ENCODE data around the gene ACAT2. TPM values are rescaled to one million over a fixed set of nuclear protein-coding genes. Genes with fewer than 3 reads are reported as not detected.
"Not testable (repeated sequence)": the region's sequence is repeated elsewhere in the genome, so short reads cannot be mapped to it uniquely, and the experiment has no call there.

Gene ACAT2
- total RNA-seq (10 to 100 TPM; 26.9 to 34.6 TPM), total RNA-seq (30.4 to 65.8 reads per million in 2 donors)

GRCh38 chr6:159761873-159762680, at the start of gene ACAT2:
Gene ACAT2 (plus strand): TSS chr6:159762045. CDS start chr6:159762088, 43 bp downstream.
- Mint-ChIP-seq H3K4me1 (peaks cover 24% of the 10 kb centered on the region), H3K36me3 (ENCODE audit: low read depth) (peaks cover 3% of the 10 kb centered on the region), H3K27ac (peak within 1 kb of the TSS; percentile 99), H3K4me3 (peak within 1 kb of the TSS; percentile 92), H3K27me3 (no peaks in the 10 kb centered on the region)
- no peaks in the 10 kb centered on the region for H3K9me3 ChIP-seq (ENCODE audit: control insufficient read depth, low read length, poor library complexity, severe bottlenecking)
- ATAC-seq (peak; percentile 90), DNase-seq (peak; percentile 86 to 95 (median 93))

GRCh38 chr6:159712389-159712788, 49.5 kb upstream of the ACAT2 start:
- H3K27ac Mint-ChIP-seq; ATAC-seq; DNase-seq; H3K36me3 Mint-ChIP-seq (ENCODE audit: low read depth); H3K27me3 Mint-ChIP-seq; H3K9me3 ChIP-seq (ENCODE audit: control insufficient read depth, low read length, poor library complexity, severe bottlenecking); H3K4me3 Mint-ChIP-seq; H3K4me1 Mint-ChIP-seq: not testable (repeated sequence)

- ATAC-seq (no peak), DNase-seq (no peak)
- Mint-ChIP-seq H3K4me3 (no peak overlapping the region), H3K4me1 (peaks cover 4% of the 10 kb centered on the region), H3K36me3 (ENCODE audit: low read depth) (no peaks in the 10 kb centered on the region), H3K27me3 (no peaks in the 10 kb centered on the region), H3K27ac (no peak overlapping the region)
- no peaks in the 10 kb centered on the region for H3K9me3 ChIP-seq (ENCODE audit: control insufficient read depth, low read length, poor library complexity, severe bottlenecking)
These were observed 47.9 kb upstream of the ACAT2 start for GRCh38 chr6:159713984-159714383.

DNA sequence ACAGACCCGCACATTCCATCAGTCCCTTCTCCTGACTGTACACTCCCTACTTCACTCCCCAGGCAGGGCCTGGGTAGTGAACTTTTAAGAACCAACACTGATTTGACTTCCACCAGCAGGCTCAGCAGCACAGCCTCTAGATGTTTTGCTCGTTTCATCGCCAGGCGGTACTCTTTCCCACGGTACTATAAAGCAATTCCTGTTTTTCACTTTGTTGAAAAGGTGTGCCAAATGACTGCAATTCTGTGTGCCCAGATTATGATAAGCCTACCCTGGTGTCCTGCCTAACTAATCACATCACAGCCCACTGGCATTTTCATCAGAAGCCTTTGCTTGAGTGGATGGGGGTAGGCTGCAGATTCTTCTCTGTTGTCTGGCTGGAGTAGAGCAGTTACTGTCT, 47.4 kb upstream of the ACAT2 start:
- H3K9me3 ChIP-seq (ENCODE audit: control insufficient read depth, low read length, poor library complexity, severe bottlenecking), result no peaks in the 10 kb centered on the region
- DNase-seq, result no peak
- Mint-ChIP-seq H3K27me3 (no peaks in the 10 kb centered on the region), H3K4me3 (no peak overlapping the region), H3K27ac (no peak overlapping the region), H3K36me3 (ENCODE audit: low read depth) (no peaks in the 10 kb centered on the region), H3K4me1 (peaks cover 2% of the 10 kb centered on the region)
- ATAC-seq, result no peak

DNA sequence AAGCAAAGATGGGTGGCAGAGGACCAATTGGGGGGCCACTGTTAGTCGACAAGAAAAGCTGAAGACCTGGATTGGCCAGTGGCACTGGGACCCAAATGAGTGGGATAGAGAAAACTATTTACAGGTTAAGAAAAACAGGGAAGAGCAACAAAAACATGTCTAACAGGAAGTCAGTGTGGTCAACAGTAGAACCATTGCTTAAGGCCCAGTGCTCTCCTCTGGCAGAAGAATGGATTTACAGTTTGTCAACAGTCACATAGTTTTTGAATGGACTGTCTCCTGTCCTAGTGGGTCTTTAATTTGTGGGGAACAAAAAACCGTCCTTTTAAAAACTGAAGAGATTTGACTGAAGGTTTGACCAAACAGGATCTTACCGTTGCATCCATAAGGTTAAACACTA, 46.7 kb upstream of the ACAT2 start:
- H3K4me1 Mint-ChIP-seq, result peaks cover 2% of the 10 kb centered on the region
- H3K9me3 ChIP-seq (ENCODE audit: control insufficient read depth, low read length, poor library complexity, severe bottlenecking), result no peaks in the 10 kb centered on the region
- no peaks in the 10 kb centered on the region for H3K36me3 Mint-ChIP-seq (ENCODE audit: low read depth)
- peak overlapping the region; percentile 5 for H3K27ac Mint-ChIP-seq
- no peak for ATAC-seq
- no peaks in the 10 kb centered on the region for H3K27me3 Mint-ChIP-seq
- H3K4me3 Mint-ChIP-seq, result no peak overlapping the region
- DNase-seq, result no peak

- no peak for ATAC-seq
- Mint-ChIP-seq H3K27ac (no peak overlapping the region), H3K36me3 (ENCODE audit: low read depth) (no peaks in the 10 kb centered on the region), H3K4me3 (no peak overlapping the region), H3K4me1 (peaks cover 2% of the 10 kb centered on the region), H3K27me3 (no peaks in the 10 kb centered on the region)
- H3K9me3 ChIP-seq (ENCODE audit: control insufficient read depth, low read length, poor library complexity, severe bottlenecking), result no peaks in the 10 kb centered on the region
- no peak for DNase-seq
These were observed 46.2 kb upstream of the ACAT2 start for GRCh38 chr6:159715605-159716004.

DNA sequence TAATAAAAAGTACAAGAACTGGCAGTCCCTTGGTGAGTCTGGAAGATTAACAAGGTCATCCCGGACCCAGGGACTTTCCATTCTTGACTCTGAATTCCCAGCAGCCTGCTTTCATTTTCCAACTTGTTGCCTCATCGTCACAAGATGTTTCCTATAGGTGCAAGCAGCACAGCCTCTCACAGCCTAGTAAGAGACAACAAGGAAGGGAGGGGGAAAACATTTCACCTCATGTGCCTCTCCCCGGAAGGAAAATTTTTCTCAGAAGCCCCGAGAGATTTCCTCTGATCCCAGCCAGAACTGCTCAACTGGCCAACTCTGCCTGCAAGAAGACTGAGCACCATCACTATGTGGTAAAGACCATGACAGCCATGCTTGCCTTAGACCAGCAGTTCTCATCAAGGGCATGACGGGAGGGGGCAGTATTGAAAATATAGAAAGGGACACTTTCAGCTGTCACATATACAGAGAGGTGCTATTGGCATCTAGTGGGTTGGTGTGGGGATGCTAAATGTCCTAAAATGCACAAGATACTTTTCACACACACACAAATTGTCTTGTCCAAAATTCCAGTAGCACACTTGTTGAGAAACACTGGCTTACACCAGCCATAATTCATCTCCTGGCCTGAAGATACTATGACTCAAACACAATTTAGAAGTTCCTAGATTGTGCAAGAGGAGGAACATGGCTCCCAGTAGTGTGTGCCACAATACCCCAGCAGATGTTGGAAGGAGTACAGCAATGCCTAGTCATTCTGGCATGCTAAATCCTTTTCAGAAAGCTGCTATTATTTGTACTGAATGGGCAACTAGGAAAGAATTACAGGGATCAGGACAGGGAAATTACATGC, 45.4 kb upstream of the ACAT2 start:
- Mint-ChIP-seq H3K27ac (no peak overlapping the region), H3K4me1 (peaks cover 2% of the 10 kb centered on the region), H3K27me3 (no peaks in the 10 kb centered on the region), H3K4me3 (no peak overlapping the region), H3K36me3 (ENCODE audit: low read depth) (no peaks in the 10 kb centered on the region)
- no peaks in the 10 kb centered on the region for H3K9me3 ChIP-seq (ENCODE audit: control insufficient read depth, low read length, poor library complexity, severe bottlenecking)
- DNase-seq (no peak), ATAC-seq (peak; percentile 32)

DNA sequence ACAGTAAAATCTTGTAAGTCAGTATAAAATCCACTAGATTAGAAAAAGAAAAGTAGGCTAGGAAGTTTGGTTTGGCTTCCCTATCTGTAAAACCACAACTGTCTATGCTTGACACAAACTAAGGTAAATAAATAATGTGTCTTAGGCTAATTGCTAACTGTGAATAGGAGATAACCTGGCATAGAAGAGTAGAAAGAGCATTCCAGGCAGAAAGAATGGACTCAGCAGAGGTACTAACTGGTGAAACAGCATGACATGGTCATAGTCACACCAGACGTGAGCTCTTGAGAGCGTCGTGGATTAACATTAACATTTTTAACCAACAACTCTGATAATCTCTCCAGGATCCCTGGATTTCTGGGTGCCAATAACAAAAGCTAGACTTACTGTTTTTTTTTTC, 43.2 kb upstream of the ACAT2 start:
- Mint-ChIP-seq H3K4me3 (no peak overlapping the region), H3K4me1 (peaks cover 2% of the 10 kb centered on the region), H3K27me3 (no peaks in the 10 kb centered on the region), H3K27ac (peak overlapping the region; percentile 21), H3K36me3 (ENCODE audit: low read depth) (peaks cover 4% of the 10 kb centered on the region)
- H3K9me3 ChIP-seq (ENCODE audit: control insufficient read depth, low read length, poor library complexity, severe bottlenecking), result no peaks in the 10 kb centered on the region
- ATAC-seq (no peak), DNase-seq (no peak)

DNA sequence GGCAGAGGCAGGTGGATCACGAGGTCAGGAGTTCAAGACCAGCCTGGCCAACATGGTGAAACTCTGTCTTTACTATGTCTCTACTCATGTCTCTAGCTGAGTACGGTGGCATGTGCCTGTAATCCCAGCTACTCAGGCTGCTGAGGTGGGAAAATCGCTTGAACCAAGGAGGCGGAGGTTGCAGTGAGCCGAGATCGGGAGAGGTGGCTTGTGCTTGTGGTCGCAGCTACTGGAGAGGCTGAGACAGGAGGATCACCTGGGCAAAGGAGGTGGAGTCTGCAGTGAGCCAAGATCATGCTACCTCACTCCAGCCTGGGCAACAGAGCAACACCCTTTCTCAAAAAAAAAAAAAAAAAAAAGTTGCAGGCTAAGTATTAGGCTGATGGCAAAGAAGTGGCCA, 42.6 kb upstream of the ACAT2 start:
- Mint-ChIP-seq H3K27me3 (no peaks in the 10 kb centered on the region), H3K4me3 (no peak overlapping the region), H3K4me1 (peaks cover 2% of the 10 kb centered on the region), H3K27ac (peak overlapping the region; percentile 21), H3K36me3 (ENCODE audit: low read depth) (peaks cover 4% of the 10 kb centered on the region)
- H3K9me3 ChIP-seq (ENCODE audit: control insufficient read depth, low read length, poor library complexity, severe bottlenecking), result no peaks in the 10 kb centered on the region
- ATAC-seq, result no peak
- no peak for DNase-seq

- no peaks in the 10 kb centered on the region for H3K27me3 Mint-ChIP-seq
- H3K36me3 Mint-ChIP-seq (ENCODE audit: low read depth), result peaks cover 4% of the 10 kb centered on the region
- ATAC-seq (peak; percentile 86), DNase-seq (peak in 2 of 3 donors; percentile 12 to 16)
- H3K9me3 ChIP-seq (ENCODE audit: control insufficient read depth, low read length, poor library complexity, severe bottlenecking), result no peaks in the 10 kb centered on the region
- peaks cover 5% of the 10 kb centered on the region for H3K4me1 Mint-ChIP-seq
- no peak overlapping the region for H3K27ac Mint-ChIP-seq
- no peak overlapping the region for H3K4me3 Mint-ChIP-seq
These were observed 41.1 kb upstream of the ACAT2 start for GRCh38 chr6:159720708-159721107.

DNA sequence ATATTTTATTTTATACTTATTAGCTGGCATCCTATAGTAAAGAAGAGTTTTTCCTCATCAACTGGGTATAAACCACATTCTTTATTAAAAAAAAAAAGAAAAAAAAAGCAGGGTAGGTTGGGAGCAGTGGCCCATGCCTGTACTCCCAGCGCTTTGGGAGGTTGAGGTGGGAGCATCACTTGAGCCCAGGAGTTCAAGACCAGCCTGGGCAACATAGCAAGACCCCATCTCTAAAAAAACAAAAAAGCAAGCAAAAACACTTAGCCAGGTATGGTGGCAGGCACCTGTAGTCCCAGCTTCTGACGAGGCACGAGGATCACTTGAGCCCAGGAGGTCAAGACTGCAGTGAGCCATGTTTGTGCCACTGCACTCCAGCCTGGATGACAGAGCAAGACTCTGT, 39.9 kb upstream of the ACAT2 start:
- H3K4me3 Mint-ChIP-seq; ATAC-seq; H3K36me3 Mint-ChIP-seq (ENCODE audit: low read depth); H3K27me3 Mint-ChIP-seq; H3K9me3 ChIP-seq (ENCODE audit: control insufficient read depth, low read length, poor library complexity, severe bottlenecking); H3K27ac Mint-ChIP-seq; DNase-seq: not testable (repeated sequence)
- peaks cover 17% of the 10 kb centered on the region for H3K4me1 Mint-ChIP-seq

GRCh38 chr6:159722655-159723054, 39.2 kb upstream of the ACAT2 start:
- ATAC-seq (no peak), DNase-seq (no peak)
- Mint-ChIP-seq H3K27me3 (no peaks in the 10 kb centered on the region), H3K4me1 (peaks cover 18% of the 10 kb centered on the region), H3K4me3 (no peak overlapping the region), H3K36me3 (ENCODE audit: low read depth) (peaks cover 4% of the 10 kb centered on the region), H3K27ac (no peak overlapping the region)
- no peaks in the 10 kb centered on the region for H3K9me3 ChIP-seq (ENCODE audit: control insufficient read depth, low read length, poor library complexity, severe bottlenecking)

- Mint-ChIP-seq H3K36me3 (ENCODE audit: low read depth) (peaks cover 4% of the 10 kb centered on the region), H3K27ac (no peak overlapping the region), H3K27me3 (no peaks in the 10 kb centered on the region), H3K4me3 (no peak overlapping the region), H3K4me1 (peaks cover 18% of the 10 kb centered on the region)
- no peaks in the 10 kb centered on the region for H3K9me3 ChIP-seq (ENCODE audit: control insufficient read depth, low read length, poor library complexity, severe bottlenecking)
- DNase-seq (no peak), ATAC-seq (no peak)
These were observed 38.6 kb upstream of the ACAT2 start for GRCh38 chr6:159723259-159723658.
